Measurements from ENCODE around the gene DIABLO.

DIABLO gene

GRCh38 chr12:122244565-122245371, 18.9 kb upstream of the DIABLO start:
- H3K79me2 ChIP-seq (ENCODE audit: low read length) = no peaks in the 10 kb centered on the region
- H3K4me1 ChIP-seq (ENCODE audit: low read length) = no peaks in the 10 kb centered on the region
- H3K27ac ChIP-seq (ENCODE audit: low read length) = no peak overlapping the region
- H3K9ac ChIP-seq (ENCODE audit: low read length) = no peak overlapping the region
- no peak overlapping the region for H3K4me3 ChIP-seq (ENCODE audit: low read length)
- no peaks in the 10 kb centered on the region for H3K9me2 ChIP-seq (replicated peaks; ENCODE audit: insufficient read depth, low read length)
- H4K20me1 ChIP-seq (ENCODE audit: insufficient read depth, low read length) = no peaks in the 10 kb centered on the region
- H3F3A ChIP-seq (ENCODE audit: insufficient read depth, low read length) = no peaks in the 10 kb centered on the region
- no peak overlapping the region for H3K4me2 ChIP-seq (ENCODE audit: low read depth, low read length)
- H3K9me3 ChIP-seq (replicated peaks; ENCODE audit: insufficient read depth, low read length) = no peaks in the 10 kb centered on the region
- no peaks in the 10 kb centered on the region for H3K27me3 ChIP-seq (replicated peaks; ENCODE audit: insufficient read depth, low read length)
- no peak for TF ChIP-seq EZH2phosphoT487 (IDR thresholded peaks at IDR 0.05; ENCODE audit: low read length)
- TF ChIP-seq CTCF (IDR thresholded peaks at IDR 0.05; ENCODE audit: low read length) = no peak
- no peak for TF ChIP-seq EZH2 (optimal IDR thresholded peaks at IDR 0.05; ENCODE audit: low read depth, low read length)
- H3K36me3 ChIP-seq (replicated peaks; ENCODE audit: insufficient read depth, low read length) = no peaks in the 10 kb centered on the region
- no peak for DNase-seq
- no peak overlapping the region for H2AFZ ChIP-seq (ENCODE audit: low read length)

- no peaks in the 10 kb centered on the region for H3K9me3 ChIP-seq (replicated peaks; ENCODE audit: insufficient read depth, low read length)
- no peaks in the 10 kb centered on the region for H3K9me2 ChIP-seq (replicated peaks; ENCODE audit: insufficient read depth, low read length)
- no peak overlapping the region for H3K9ac ChIP-seq (ENCODE audit: low read length)
- no peak overlapping the region for H3K27ac ChIP-seq (ENCODE audit: low read length)
- no peaks in the 10 kb centered on the region for H3K36me3 ChIP-seq (replicated peaks; ENCODE audit: insufficient read depth, low read length)
- no peak for DNase-seq
- no peak overlapping the region for H3K4me3 ChIP-seq (ENCODE audit: low read length)
- H3F3A ChIP-seq (ENCODE audit: insufficient read depth, low read length) = no peaks in the 10 kb centered on the region
- no peaks in the 10 kb centered on the region for H3K79me2 ChIP-seq (ENCODE audit: low read length)
- H3K4me2 ChIP-seq (ENCODE audit: low read depth, low read length) = no peak overlapping the region
- no peak overlapping the region for H2AFZ ChIP-seq (ENCODE audit: low read length)
- no peaks in the 10 kb centered on the region for H3K4me1 ChIP-seq (ENCODE audit: low read length)
- no peaks in the 10 kb centered on the region for H4K20me1 ChIP-seq (ENCODE audit: insufficient read depth, low read length)
- H3K27me3 ChIP-seq (replicated peaks; ENCODE audit: insufficient read depth, low read length) = no peaks in the 10 kb centered on the region
- TF ChIP-seq EZH2 (optimal IDR thresholded peaks at IDR 0.05; ENCODE audit: low read depth, low read length) = no peak
- TF ChIP-seq EZH2phosphoT487 (IDR thresholded peaks at IDR 0.05; ENCODE audit: low read length) = no peak
- no peak for TF ChIP-seq CTCF (IDR thresholded peaks at IDR 0.05; ENCODE audit: low read length)
Measured at GRCh38 chr12:122243965-122244364, 18.1 kb upstream of the DIABLO start.

GRCh38 chr12:122238861-122239260, 13.0 kb upstream of the DIABLO start:
- Histone ChIP-seq H3K27ac (ENCODE audit: low read length) (no peak overlapping the region), H3F3A (ENCODE audit: insufficient read depth, low read length) (no peaks in the 10 kb centered on the region), H3K79me2 (ENCODE audit: low read length) (no peaks in the 10 kb centered on the region), H4K20me1 (ENCODE audit: insufficient read depth, low read length) (no peaks in the 10 kb centered on the region), H3K27me3 (replicated peaks; ENCODE audit: insufficient read depth, low read length) (no peaks in the 10 kb centered on the region), H3K4me1 (ENCODE audit: low read length) (no peaks in the 10 kb centered on the region), H3K9me3 (replicated peaks; ENCODE audit: insufficient read depth, low read length) (no peaks in the 10 kb centered on the region), H3K4me2 (ENCODE audit: low read depth, low read length) (no peak overlapping the region), H3K4me3 (ENCODE audit: low read length) (no peak overlapping the region), H2AFZ (ENCODE audit: low read length) (no peak overlapping the region), H3K9me2 (replicated peaks; ENCODE audit: insufficient read depth, low read length) (no peaks in the 10 kb centered on the region), H3K9ac (ENCODE audit: low read length) (no peak overlapping the region), H3K36me3 (replicated peaks; ENCODE audit: insufficient read depth, low read length) (no peaks in the 10 kb centered on the region)
- no peak for DNase-seq
- TF ChIP-seq EZH2phosphoT487 (IDR thresholded peaks at IDR 0.05; ENCODE audit: low read length) = no peak
- TF ChIP-seq CTCF (IDR thresholded peaks at IDR 0.05; ENCODE audit: low read length) = no peak
- no peak for TF ChIP-seq EZH2 (optimal IDR thresholded peaks at IDR 0.05; ENCODE audit: low read depth, low read length)

Data from MM.1S (cell line).